ENCODE results near the gene EPHX1.

The EPHX1 gene

GRCh38 chr1:225866061-225866837, 56.3 kb downstream of the EPHX1 start:
- no peak for DNase-seq

DNA sequence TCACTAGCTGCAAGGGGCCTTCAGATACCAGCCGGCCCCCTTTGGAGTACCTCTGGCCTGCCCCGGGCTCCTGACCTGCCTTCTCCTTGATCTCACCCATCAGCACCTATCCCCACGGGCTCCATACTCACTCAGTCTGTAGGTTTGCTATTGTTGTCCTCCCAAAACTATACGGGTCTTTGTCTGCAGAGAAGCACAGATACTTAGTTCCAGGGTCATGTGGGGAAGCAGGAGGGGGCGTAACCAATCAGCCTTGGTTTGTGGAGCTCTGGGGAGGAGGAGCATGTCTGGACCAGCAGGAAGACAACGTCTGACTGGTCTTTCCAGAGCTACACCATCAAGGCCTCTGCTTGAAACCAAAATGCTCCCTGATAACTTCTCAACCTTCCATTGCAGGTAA, 57.1 kb downstream of the EPHX1 start:
- DNase-seq: no peak

- DNase-seq: no peak
Observed at GRCh38 chr1:225868631-225869330, 58.9 kb downstream of the EPHX1 start.

DNA sequence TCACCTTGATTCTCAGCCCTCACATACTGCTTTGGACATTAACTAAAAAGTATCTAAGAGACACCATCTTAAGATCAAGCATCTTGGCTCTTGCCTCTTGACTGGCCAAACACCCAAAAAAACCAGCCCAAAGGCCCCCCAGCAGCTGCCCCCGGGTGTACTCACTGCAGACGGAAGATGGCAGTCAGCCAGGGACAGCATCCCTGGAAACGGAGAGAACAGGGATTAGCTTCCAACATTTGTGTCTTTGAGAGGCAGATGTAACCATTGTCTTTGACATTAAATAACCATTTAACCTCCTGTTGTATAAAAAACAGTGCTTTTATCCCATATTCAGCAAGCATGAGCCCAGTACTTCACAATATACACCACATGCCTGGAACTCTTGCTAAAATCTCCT, 61.0 kb downstream of the EPHX1 start:
- peak; percentile 72 for DNase-seq

DNA sequence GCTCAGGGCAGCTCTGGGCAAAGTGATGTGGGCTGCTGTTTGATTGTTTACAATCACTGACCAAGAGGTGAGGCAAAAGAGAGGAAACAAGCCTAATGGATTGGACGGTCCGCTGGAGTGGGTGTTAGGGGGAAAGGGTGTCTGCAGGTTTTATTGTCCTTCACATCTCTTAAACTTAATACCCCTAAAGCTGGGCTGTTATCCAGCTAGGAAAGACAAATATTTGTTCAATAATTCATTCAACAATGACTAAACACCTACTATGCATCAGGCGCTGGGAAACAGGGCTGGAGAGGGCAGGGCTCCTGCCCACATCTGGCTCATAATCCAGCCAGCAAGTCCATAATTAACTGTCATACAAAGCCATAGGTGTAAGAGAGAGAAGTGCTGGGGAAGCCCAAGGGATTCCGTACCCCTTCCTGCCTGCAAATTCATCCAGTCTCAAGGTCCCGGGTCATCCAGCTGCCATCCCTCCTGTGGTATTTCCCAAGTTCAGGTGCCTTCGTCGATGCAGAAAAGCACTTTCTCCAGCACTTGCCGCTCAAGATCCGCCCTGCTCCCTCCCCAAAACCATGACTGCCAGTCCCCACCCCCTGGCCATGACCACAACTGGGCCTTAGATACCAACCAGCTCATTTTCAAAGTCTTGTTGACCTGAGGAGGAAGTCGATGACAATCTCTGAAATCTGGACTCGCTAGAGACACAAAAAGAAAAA, 61.6 kb downstream of the EPHX1 start:
- peak; percentile 97 for DNase-seq

DNA sequence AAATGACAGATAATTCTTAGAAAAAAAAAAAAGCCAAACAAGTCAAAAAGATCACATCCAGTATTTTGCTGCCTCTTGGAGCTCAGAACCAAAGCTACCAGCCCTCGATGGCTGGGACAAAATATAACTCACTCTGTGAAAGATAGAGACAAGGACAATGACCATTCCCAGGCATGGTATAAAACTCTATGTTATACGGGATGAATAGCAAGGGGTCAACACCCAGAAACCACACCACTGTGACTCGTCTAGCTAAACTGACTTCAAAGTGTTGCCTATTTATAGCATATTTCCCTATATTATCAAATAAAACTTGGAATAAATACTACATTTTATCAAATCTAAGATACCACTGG, 62.1 kb downstream of the EPHX1 start:
- no peak for DNase-seq

DNA sequence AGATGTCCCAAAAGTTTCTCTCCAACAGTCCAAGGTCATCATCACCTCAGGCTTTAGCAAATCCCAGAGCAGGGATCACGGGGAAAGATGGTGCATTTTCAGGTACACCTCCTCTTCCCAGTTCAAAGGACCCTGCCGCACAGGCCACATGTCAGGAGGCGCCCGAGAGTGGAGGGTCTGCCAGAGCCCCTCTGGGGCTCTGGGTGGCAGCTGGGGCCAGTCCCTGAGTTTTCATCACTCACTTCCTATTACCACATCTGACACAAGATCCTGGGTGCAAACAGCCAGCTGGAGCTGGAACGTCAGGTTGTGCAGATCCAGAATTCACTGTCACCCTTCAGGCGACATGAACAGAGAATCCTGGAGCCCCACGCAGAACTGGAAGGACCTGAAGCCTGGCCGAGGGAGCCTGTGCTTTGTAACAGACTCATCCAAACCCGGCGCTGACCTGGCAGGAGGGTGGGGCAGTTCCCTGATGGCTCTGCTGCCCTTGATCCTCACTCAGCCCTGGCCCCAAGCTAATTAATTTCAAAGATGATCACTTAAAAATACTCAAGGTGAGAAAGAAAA, 63.4 kb downstream of the EPHX1 start:
- no peak for DNase-seq

GRCh38 chr1:225874431-225874830, 64.5 kb downstream of the EPHX1 start:
- no peak for DNase-seq

DNA sequence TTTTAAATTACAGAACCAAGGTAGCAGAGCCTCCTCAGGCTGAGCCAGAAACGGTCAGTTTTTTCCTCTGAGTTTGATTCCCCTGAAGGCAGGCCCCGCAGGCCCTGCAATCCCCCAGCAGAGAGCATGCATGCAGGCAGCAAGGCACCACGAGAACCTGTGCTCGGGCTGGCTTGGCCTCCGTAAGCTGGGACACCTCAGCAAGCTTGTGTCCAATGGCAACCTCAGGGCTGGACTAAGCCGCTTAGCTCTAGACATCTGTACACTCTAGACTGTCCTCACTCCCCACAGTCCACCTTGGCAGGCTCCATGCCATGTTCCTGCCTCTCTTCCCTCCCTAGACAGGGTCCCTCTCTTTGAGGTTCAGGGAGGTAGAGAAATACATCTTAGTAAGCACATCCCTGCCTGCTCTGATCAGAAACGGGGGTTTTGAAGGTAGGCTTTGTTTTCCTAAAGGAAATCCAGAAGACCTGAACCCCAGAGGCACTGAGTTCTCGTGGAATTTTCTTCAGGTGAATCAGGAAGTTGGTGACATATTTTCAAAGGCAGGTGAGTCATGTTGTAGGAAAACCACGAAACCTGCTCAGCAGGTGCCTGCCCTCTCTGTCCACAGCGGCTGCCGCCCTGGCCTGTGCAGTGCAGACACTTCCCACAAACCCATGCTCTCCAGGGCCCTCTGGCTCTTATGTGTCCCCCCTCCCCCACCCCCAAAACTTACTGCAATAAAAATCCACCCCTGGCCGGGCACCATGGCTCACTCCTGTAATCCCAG, 65.3 kb downstream of the EPHX1 start:
- peak; percentile 89 for DNase-seq

DNA sequence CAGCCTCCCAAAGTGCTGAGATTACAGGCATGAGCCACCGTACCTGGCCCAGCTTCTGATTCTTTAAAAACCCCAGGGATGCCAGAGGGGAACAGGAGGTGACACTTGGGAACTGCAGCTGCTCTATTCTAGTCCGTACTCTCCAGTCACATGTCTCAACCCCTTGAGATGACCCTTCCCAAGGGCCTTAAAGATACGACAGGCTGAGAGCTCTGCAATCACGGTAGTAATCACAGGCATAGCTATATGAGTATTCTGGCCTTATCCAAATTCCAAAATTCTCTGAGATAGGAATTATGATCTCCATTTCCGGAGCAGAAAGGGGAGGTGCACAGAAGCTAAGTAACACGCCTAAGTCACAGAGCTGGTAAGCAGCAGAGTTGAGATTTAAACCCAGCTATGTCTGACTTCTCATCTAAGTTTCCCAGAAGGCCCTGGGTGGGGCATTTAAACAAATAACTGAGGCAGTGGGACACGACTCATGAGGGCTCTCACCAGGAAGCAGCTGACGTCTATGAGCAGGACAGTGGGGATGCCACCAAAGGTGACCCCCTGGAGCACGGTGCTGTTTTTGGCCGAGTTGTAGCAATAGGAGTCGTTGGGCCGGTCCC, 67.1 kb downstream of the EPHX1 start:
- DNase-seq: no peak

GRCh38 chr1:225877580-225877979, 67.7 kb downstream of the EPHX1 start:
- peak; percentile 30 for DNase-seq

- peak; percentile 35 for DNase-seq
Observed at GRCh38 chr1:225878282-225878681, 68.4 kb downstream of the EPHX1 start.

- DNase-seq: peak; percentile 85
Observed at GRCh38 chr1:225879521-225880221, 69.7 kb downstream of the EPHX1 start.

GRCh38 chr1:225880222-225880588, 70.3 kb downstream of the EPHX1 start:
- DNase-seq: peak; percentile 56

- no peak for DNase-seq
Observed at GRCh38 chr1:225880636-225881035, 70.7 kb downstream of the EPHX1 start.

- no peak for DNase-seq
Observed at GRCh38 chr1:225881081-225881958, 71.4 kb downstream of the EPHX1 start.

- DNase-seq: no peak
Observed at GRCh38 chr1:225881959-225882693, 72.2 kb downstream of the EPHX1 start, which contains the start of gene TMEM63A. TMEM63A (minus strand) TSS chr1:225882380; CDS start chr1:225877580, 4,800 bp downstream.

DNA sequence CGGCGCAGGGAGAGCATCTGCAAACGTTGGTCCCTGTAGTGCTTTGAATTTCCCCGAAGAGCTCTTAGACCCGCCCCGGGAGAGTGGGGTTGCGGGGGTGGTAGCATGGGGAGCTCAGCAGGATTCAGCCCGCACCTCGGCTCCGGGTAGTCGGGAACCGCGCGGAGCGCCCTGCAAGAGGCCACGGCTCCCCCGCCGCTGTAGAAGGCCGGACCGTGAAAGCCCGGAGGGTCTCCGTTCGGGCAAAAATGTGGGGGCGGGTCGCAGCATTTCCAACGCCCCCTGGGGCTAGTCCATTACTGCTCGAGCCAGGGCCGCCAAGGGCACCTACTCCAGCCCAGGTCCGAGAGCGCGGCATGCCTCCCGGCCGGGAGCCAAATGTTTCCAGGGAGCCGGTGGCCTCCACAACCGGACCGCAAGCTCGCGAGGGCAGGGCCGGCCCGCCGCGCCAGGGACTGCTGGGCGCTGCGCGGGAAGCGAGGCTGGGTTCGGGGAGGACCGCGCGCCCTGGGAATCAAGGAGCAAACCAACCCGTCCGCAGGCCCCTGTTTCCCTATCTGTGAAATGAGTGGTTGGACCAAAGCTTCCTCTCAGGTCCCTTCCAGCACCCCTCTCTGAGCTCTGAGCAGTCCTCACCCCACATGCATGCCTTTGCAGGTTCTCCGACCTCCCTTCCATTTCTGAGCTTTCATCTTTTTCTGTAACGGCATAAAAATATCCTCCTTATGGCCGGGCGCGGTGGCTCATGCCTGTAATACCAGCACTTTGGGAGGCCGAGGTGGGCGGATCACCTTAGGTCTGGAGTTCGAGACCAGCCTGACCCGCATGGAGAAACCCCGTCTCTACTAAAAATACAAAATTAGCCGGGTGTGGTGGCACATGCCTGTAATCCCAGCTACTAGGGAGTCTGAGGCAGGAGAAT, 73.0 kb downstream of the EPHX1 start:
- DNase-seq: peak; percentile 21

All from DMS153 (cell line).